Right hindlimb (tissue), 1 donor: ENCODE measurements around the gene DLD.
"Not testable (repeated sequence)": the region's sequence is repeated elsewhere in the genome, so short reads cannot be mapped to it uniquely, and the experiment has no call there.

ENCODE experiments used
- DNase-seq: peaks from one replicate; pipeline ENCODE4 v3.0.0-alpha.2; 2018

Gene DLD

GRCh38 chr7:107946451-107946850 lies 55.5 kb downstream of the DLD start:
- DNase-seq, result no peak

DNA sequence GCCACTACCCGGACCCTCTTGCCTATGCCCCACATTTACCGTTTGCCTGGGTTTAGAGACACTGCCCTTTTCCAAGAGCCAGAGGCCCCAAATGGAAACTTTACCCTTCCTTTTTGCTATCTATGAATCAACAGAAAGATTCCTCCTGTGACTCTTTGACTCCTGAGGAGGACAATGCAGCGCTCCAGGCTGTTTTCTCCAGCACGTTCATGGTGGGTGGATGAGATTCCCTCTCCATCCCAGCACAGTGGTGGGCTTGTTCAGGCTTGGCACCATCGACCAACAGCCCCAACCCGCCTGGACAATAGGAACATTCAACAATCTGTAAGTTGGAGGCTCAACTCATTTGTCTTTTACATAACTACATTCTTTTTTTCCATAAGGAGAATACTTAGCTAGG lies 55.9 kb downstream of the DLD start:
- no peak for DNase-seq

DNA sequence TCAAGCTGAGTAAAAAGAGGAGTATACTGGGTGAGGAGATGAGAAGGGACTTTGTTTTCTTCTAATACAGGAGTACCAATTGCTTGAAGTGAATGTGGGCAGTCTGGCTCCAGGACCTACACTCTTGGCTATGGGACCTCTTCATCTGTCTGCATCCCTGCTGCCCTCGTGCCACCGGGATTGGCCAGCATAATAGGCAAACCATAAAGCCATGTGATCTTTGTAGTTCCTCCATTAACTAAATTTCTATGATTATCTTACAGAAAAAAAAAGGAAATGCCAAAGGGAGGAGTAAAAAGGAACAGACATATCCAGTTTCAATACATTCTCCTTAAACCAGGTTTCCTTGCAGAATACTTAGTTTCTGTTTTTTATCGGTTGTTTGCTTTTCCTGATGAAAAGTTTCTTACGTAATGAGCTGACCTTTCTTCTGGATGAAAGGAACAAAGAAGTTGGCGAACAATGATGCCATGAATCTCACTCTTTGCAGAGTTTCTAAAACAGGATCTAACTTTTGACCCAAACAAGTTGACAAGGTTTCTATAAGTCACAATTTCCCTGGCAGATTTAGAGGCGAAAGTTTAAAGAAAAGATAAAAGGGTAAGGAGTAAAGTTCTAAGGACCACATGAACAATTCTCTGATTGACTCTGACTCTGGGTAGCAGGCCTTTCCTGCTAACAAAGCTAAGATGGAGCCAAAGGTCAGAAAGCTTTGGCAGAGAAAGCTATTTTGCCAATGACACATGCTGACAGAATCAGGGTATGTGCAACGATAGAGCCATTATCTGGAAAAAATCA lies 57.9 kb downstream of the DLD start:
- DNase-seq, result no peak

DNA sequence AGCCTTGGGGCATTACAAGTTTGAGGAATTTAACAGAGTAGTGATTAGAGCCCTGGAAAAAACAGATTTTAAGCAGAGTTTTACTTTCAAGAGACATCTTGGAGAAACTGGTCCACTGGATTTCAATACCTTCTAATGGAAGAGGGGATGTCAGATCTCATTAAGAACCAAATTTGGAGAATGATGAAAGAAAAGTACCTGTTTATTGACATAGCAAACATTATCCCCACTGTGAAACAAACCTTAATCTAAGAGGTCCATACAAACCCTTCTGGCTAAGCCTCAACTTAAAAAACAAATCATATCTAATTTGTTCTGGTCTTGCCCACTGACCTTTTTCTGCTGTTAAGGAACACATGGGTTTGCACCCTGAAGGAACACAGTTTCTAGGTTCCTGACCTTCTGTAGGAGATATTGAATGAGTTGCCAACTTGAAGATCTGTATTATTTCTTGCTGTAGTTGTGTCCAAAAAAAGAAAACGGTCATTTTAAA lies 58.5 kb downstream of the DLD start:
- DNase-seq, result no peak

DNA sequence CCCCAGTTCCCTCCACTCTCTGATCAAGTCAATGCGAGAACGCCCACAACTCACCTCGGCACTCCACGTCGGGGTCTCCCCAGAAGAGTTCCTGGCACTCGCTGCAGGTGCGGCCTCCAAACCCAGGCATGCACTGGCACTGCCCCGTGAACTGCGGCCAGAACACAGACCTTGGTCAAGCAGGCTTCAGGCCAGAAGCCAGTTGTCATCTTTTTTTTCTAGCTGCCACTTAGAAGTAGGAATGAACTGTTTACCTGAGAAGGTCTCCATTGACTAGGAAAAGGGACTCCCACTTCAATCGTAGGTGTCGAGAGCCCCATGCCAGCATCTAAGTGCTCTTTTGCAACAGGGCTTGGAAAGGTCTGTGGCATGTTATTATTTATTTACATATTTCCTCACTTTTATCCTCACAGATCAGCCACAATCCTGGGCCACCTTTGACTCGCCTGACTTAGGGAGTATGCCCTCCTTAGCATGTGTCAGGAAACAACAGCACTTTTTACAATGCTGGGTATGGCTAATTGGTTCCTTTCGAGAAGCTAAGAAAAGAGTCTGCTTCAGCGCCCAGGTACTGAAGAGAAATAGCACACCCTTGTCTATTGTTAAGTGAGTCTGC lies 60.3 kb downstream of the DLD start:
- DNase-seq, result no peak

DNA sequence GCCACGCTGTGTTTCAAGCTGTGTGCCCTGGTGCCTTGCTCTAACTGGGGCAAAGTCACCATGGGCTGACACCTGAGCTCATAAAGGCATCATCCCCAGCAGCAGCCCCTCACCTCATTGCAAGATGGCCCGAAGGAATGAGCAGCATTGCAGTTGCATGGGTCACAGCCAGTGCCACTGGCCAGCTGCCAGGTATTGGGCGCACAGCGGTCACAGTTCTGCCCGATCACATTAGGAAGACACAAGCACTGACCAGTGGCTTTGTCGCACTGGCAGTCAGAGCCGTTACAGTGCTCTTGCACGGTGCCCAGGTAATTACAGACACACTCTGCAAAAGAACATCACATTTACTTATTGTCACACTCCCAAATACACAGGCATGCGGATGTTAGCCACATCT lies 60.9 kb downstream of the DLD start:
- DNase-seq, result no peak

- no peak for DNase-seq
Observed at GRCh38 chr7:107953265-107953923, 62.4 kb downstream of the DLD start.

GRCh38 chr7:107953924-107954303 lies 62.9 kb downstream of the DLD start:
- DNase-seq, result no peak

DNA sequence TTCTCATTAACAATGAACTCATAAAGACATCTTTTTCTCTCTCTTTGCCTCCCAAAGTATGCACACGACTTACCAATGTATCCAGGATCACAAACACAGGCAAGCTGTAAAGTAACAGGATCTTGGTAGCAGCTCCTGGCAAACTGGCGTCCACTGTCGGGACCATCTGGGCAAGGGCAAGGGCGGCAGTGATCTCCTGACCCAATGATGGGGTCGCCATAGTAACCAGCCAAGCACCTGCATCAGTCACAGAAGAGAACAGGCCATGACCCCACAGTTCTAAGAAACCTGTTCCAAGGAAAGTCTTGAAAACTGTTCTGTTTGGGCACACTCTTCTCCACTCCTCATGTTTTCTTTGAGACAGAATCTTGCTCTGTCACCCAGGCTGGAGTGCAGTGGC lies 64.4 kb downstream of the DLD start:
- DNase-seq, result no peak

GRCh38 chr7:107956950-107957349 lies 66.0 kb downstream of the DLD start:
- not testable (repeated sequence) for DNase-seq

- no peak for DNase-seq
Observed at GRCh38 chr7:107957436-107957835, 66.5 kb downstream of the DLD start.

GRCh38 chr7:107958764-107959526 lies 68.0 kb downstream of the DLD start:
- no peak for DNase-seq

- no peak for DNase-seq
Observed at GRCh38 chr7:107959527-107959898, 68.5 kb downstream of the DLD start.

DNA sequence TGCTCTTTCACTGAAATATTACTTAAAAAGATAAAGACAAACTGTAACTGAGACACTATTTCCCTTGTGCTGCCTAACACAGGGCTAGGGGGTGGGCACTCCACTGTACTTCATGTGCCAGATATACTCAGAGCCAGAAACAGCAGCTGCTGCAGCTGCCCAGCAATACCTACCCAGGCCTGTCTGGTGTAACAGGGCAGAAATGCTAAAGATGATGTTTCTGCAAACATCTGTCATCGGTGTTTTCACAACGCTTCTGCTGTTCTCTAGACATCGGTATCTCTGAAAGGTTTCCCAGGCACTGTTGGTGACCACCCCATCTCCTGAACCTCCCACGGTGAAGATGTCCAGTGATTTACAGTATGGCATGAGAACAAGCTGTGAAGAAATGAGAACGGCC lies 69.3 kb downstream of the DLD start:
- DNase-seq, result peak; percentile 68

GRCh38 chr7:107961405-107961804 lies 70.4 kb downstream of the DLD start:
- no peak for DNase-seq

- no peak for DNase-seq
Observed at GRCh38 chr7:107962817-107963216, 71.8 kb downstream of the DLD start.

DNA sequence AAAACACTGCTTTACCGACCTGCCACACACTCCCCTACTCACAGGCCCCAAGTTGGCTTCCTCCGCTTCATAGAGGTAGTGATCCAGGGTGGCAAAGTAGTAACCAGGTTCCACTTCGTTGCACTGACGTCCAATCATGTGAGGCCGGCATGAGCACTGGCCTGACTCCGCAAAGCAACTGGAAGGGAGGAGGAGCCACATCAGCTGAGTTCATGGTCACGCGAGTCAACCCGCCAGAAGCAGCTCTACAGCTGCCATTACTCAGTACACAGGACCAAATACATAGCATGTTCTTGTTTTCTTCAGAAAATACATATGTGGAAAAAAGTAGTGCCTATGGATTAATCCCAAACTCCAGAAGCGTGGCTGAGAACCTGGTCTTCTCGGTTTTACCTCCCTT lies 73.5 kb downstream of the DLD start:
- no peak for DNase-seq

GRCh38 chr7:107966711-107967110 lies 75.7 kb downstream of the DLD start:
- peak; percentile 67 for DNase-seq

DNA sequence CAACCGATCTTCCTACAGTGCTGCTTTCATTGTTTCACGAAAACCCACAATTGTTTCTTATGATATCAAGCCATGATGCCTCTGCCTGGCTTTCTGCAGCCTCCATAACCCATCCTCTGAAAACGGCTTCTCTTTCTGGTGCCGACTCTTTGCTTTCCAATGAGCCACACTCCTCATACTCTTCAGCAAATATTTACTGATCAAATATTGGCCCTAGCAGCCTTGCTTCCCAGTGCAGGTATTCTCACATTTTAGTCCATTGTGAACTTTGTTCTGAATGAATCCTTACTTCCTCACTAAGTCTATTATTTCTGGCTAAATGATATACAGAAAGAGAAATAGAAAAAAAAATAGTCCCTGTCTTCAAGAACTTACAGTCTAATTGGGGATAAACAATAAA lies 76.4 kb downstream of the DLD start:
- no peak for DNase-seq

DNA sequence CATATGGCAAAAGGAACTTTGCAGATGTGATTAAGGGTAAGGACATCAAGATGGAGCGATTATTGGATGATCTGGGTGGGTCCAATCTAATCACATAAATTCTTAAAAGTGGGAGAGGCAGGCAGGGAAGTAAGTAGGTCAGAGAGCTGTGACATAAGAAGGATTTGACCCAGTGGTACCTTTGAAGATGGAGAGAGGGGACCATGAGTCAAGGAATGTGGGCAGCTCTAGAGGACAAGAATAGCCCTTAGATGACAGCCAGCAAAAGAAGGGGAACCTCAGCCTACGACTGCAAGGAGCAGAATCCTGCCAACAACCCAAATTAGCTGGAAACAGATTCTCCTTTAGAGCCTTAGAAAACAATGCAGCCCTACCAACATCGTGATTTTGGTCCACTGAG lies 77.5 kb downstream of the DLD start:
- no peak for DNase-seq

DNA sequence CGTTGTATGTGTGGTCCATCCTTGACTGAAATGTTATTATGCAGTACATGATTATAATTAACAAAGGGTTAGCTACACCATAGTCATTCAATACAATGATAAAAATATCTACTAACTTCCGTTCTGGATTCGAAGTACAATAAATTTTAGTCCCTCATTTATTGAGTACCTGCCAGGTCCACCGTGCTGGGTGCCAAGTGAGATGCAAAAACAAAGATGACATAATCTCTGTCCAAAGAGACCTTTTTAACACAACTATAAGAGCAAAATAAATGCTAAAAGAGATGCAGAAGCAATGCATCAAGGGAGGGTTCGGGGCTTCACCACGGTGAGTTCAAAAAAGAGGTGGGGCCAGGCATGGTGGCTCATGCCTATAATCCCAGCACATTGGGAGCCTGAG lies 78.9 kb downstream of the DLD start:
- DNase-seq, result no peak
